Stimulated activated CD4-positive, alpha-beta T cell treated with anti-CD3 and anti-CD28 coated beads, Interleukin-12 subunit alpha, Interleukin-12 subunit beta, amount 100 ng/mL, for 4 hours (primary cell): Measurements from ENCODE around the gene ABCC5.
"Not testable (repeated sequence)": the region's sequence is repeated elsewhere in the genome, so short reads cannot be mapped to it uniquely, and the experiment has no call there.

ENCODE experiments used
- DNase-seq: peaks from one replicate; pipeline ENCODE4 v3.0.0-alpha.2; 2020

ABCC5 gene

GRCh38 chr3:183884097-183884426 is 133.6 kb downstream of the ABCC5 start:
- no peak for DNase-seq

GRCh38 chr3:183883291-183884096 is 134.2 kb downstream of the ABCC5 start:
- no peak for DNase-seq

GRCh38 chr3:183880121-183880520 is 137.6 kb downstream of the ABCC5 start:
- DNase-seq, result no peak

GRCh38 chr3:183879243-183879642 is 138.4 kb downstream of the ABCC5 start:
- no peak for DNase-seq

GRCh38 chr3:183878071-183878470 is 139.6 kb downstream of the ABCC5 start:
- no peak for DNase-seq

GRCh38 chr3:183877227-183877626 is 140.5 kb downstream of the ABCC5 start:
- DNase-seq, result not testable (repeated sequence)

- DNase-seq, result no peak
Observed at GRCh38 chr3:183875411-183875810, 142.3 kb downstream of the ABCC5 start.

GRCh38 chr3:183873914-183874313 is 143.8 kb downstream of the ABCC5 start:
- no peak for DNase-seq

- no peak for DNase-seq
Observed at GRCh38 chr3:183871541-183871940, 146.1 kb downstream of the ABCC5 start.

GRCh38 chr3:183870563-183870962 is 147.1 kb downstream of the ABCC5 start:
- no peak for DNase-seq
